Liver (tissue), 9 donors: ENCODE results near the gene PARP4. TPM values are rescaled to one million over a fixed set of nuclear protein-coding genes. Genes with fewer than 3 reads are reported as not detected.
"Not testable (repeated sequence)": the region's sequence is repeated elsewhere in the genome, so short reads cannot be mapped to it uniquely, and the experiment has no call there.

ENCODE experiments used
- DNase-seq: peaks from one replicate; pipeline ENCODE4 v3.0.0-alpha.2; 2017; ENCODE audit warnings: low spot score
- H3K27ac ChIP-seq, 2 donors: one replicate each; pipeline ENCODE4 v1.7.0; 2013; ENCODE audit warnings: inconsistent platforms in 2 of 2, low read length in 2 of 2, control low read depth in 1 of 2, low read depth in 1 of 2, mild to moderate bottlenecking in 1 of 2
- H3K27me3 ChIP-seq, 4 donors: one replicate each; pipeline versions ENCODE4 v1.6.1 to v1.7.0; 2013; ENCODE audit warnings: low read length in 3 of 4, inconsistent platforms in 1 of 4, mild to moderate bottlenecking in 1 of 4, moderate library complexity in 1 of 4; ENCODE audit not compliant: control insufficient read depth in 4 of 4, insufficient read depth in 4 of 4
- H3K36me3 ChIP-seq, 4 donors: one replicate each; pipeline versions ENCODE4 v1.6.1 to v1.7.0; 2013; ENCODE audit warnings: low read length in 3 of 4, mild to moderate bottlenecking in 3 of 4, low read depth in 1 of 4, moderate library complexity in 1 of 4; ENCODE audit not compliant: control insufficient read depth in 4 of 4, insufficient read depth in 3 of 4
- H3K4me1 ChIP-seq, 4 donors: one replicate each; pipeline versions ENCODE4 v1.6.1 to v1.7.0; 2013; ENCODE audit warnings: low read length in 3 of 4, mild to moderate bottlenecking in 3 of 4, moderate library complexity in 1 of 4; ENCODE audit not compliant: control insufficient read depth in 4 of 4, insufficient read depth in 4 of 4
- H3K4me3 ChIP-seq, 3 donors: one replicate each; pipeline versions ENCODE4 v1.6.1 to v1.7.0; 2013; ENCODE audit warnings: low read length in 3 of 3, control low read depth in 1 of 3, low read depth in 1 of 3, mild to moderate bottlenecking in 1 of 3
- H3K9ac ChIP-seq, 2 donors: one replicate each; pipeline ENCODE4 v1.7.0; 2013; ENCODE audit warnings: low read length in 2 of 2, mild to moderate bottlenecking in 2 of 2, moderate library complexity in 2 of 2, control low read depth in 1 of 2, low read depth in 1 of 2
- H3K9me3 ChIP-seq, 4 donors: one replicate each; pipeline versions ENCODE4 v1.6.1 to v1.7.0; 2013; ENCODE audit warnings: low read length in 3 of 4; ENCODE audit not compliant: control insufficient read depth in 4 of 4
- HNF4G ChIP-seq: IDR thresholded peaks from 2 replicates; pipeline ENCODE4 v1.6.1; 2016; ENCODE audit warnings: antibody characterized with exemption
- JUND ChIP-seq, 2 donors: IDR thresholded peaks; 2 replicates each; pipeline ENCODE4 v1.6.1; 2016; ENCODE audit warnings: antibody characterized with exemption in 2 of 2
- NR2F2 ChIP-seq: IDR thresholded peaks from 2 replicates; pipeline ENCODE4 v1.6.1; 2016; ENCODE audit warnings: antibody characterized with exemption
- RAD21 ChIP-seq, 2 donors: IDR thresholded peaks; 2 replicates each; pipeline ENCODE4 v1.6.1; 2016; ENCODE audit warnings: antibody characterized with exemption in 2 of 2, mild to moderate bottlenecking in 2 of 2
- RXRA ChIP-seq, 2 donors: IDR thresholded peaks; 2 replicates each; pipeline ENCODE4 v1.6.1; 2017 to 2018; ENCODE audit warnings: antibody characterized with exemption in 2 of 2, mild to moderate bottlenecking in 1 of 2
- SP1 ChIP-seq: IDR thresholded peaks from 2 replicates; pipeline ENCODE4 v1.6.1; 2018; ENCODE audit warnings: antibody characterized with exemption, mild to moderate bottlenecking
- TAF1 ChIP-seq: conservative IDR thresholded peaks from 2 replicates; pipeline ENCODE4 v1.6.1; 2016; ENCODE audit warnings: antibody characterized with exemption, mild to moderate bottlenecking
- WGBS: extraction: QIAGEN DNeasy Blood & Tissue Kit; methylation state at CpG from one replicate; pipeline ENCODE4 v1.1.7; 2013; 5-methylcytosine and 5-hydroxymethylcytosine counted together
- polyA plus RNA-seq, 2 donors: library from polyadenylated mRNA; stranded (reverse) in 1 of 2; unstranded in 1 of 2; fragments of 200-250 nt in 1 of 2; fragments of >200 nt in 1 of 2; fragmentation: Nextera tagmentation in 1 of 2; extraction: Ambion mirVana in 1 of 2; gene quantifications; one replicate each; pipeline versions ENCODE4 v1.2.1 to v1.2.3, GENCODE V29; 2013 to 2015
- total RNA-seq, 2 donors: library from RNA; depleted of rRNA; stranded (reverse); fragments of >200 nt; gene quantifications; one replicate each; pipeline ENCODE4 v1.2.3, GENCODE V29; 2014
- TF ChIP-seq, protein P1 (sequence below): IDR thresholded peaks from 2 replicates; pipeline ENCODE4 v1.6.1; 2016; ENCODE audit warnings: antibody characterized with exemption
- TF ChIP-seq, protein P2 (sequence below): fragments of 150-350 bp; IDR thresholded peaks from 2 replicates; pipeline ENCODE4 v1.5.1; 2017; ENCODE audit warnings: improper control_type of control experiment, low read depth, low read length; ENCODE audit not compliant: missing input control
- donor health status: healthy.
- donor health status: healthy.
- donor health status: healthy.
- donor health status: healthy.
- donor health status: healthy.

Gene PARP4
- total and polyA plus RNA-seq, 4 donors: 10.7 to 29.3 (median 17.7) TPM

DNA sequence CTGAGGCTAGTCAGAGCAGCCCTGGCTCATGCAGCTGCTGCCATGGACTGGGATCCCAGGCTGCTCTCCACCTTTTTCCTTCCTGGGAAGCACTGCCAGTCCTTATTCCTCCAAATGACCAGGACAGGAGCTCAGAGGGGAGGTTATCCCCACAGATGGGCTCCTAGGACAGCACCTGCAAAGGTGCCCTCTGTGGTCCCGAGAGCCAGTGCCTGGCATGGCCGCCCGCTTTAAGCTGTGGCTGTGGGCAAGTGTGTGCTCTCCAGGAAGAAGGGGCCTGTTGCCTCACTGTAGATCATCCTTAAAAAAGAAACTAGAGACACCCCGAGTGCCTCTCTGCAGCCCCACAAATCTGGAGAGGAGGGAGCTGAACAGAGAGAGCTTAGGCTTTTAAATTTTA, 119.6 kb downstream of the PARP4 start:
- no peaks in the 10 kb centered on the region for H3K4me1 ChIP-seq
- no peaks in the 10 kb centered on the region for H3K27me3 ChIP-seq
- no peaks in the 10 kb centered on the region for H3K36me3 ChIP-seq
- TF ChIP-seq NR2F2: no peak
- TF ChIP-seq RXRA (IDR thresholded peaks at IDR 0.05): no peak
- TF ChIP-seq, protein P1, sequence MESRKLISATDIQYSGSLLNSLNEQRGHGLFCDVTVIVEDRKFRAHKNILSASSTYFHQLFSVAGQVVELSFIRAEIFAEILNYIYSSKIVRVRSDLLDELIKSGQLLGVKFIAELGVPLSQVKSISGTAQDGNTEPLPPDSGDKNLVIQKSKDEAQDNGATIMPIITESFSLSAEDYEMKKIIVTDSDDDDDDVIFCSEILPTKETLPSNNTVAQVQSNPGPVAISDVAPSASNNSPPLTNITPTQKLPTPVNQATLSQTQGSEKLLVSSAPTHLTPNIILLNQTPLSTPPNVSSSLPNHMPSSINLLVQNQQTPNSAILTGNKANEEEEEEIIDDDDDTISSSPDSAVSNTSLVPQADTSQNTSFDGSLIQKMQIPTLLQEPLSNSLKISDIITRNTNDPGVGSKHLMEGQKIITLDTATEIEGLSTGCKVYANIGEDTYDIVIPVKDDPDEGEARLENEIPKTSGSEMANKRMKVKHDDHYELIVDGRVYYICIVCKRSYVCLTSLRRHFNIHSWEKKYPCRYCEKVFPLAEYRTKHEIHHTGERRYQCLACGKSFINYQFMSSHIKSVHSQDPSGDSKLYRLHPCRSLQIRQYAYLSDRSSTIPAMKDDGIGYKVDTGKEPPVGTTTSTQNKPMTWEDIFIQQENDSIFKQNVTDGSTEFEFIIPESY: no peak
- TF ChIP-seq, protein P2, sequence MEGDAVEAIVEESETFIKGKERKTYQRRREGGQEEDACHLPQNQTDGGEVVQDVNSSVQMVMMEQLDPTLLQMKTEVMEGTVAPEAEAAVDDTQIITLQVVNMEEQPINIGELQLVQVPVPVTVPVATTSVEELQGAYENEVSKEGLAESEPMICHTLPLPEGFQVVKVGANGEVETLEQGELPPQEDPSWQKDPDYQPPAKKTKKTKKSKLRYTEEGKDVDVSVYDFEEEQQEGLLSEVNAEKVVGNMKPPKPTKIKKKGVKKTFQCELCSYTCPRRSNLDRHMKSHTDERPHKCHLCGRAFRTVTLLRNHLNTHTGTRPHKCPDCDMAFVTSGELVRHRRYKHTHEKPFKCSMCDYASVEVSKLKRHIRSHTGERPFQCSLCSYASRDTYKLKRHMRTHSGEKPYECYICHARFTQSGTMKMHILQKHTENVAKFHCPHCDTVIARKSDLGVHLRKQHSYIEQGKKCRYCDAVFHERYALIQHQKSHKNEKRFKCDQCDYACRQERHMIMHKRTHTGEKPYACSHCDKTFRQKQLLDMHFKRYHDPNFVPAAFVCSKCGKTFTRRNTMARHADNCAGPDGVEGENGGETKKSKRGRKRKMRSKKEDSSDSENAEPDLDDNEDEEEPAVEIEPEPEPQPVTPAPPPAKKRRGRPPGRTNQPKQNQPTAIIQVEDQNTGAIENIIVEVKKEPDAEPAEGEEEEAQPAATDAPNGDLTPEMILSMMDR: no peak
- TF ChIP-seq HNF4G: no peak
- no peaks in the 10 kb centered on the region for H3K9me3 ChIP-seq
- no peak overlapping the region for H3K4me3 ChIP-seq
- no peak overlapping the region for H3K9ac ChIP-seq
- no peak overlapping the region for H3K27ac ChIP-seq
- WGBS: 86% methylated on average over 4 of the region's 4 CpGs
- no peak for DNase-seq

DNA sequence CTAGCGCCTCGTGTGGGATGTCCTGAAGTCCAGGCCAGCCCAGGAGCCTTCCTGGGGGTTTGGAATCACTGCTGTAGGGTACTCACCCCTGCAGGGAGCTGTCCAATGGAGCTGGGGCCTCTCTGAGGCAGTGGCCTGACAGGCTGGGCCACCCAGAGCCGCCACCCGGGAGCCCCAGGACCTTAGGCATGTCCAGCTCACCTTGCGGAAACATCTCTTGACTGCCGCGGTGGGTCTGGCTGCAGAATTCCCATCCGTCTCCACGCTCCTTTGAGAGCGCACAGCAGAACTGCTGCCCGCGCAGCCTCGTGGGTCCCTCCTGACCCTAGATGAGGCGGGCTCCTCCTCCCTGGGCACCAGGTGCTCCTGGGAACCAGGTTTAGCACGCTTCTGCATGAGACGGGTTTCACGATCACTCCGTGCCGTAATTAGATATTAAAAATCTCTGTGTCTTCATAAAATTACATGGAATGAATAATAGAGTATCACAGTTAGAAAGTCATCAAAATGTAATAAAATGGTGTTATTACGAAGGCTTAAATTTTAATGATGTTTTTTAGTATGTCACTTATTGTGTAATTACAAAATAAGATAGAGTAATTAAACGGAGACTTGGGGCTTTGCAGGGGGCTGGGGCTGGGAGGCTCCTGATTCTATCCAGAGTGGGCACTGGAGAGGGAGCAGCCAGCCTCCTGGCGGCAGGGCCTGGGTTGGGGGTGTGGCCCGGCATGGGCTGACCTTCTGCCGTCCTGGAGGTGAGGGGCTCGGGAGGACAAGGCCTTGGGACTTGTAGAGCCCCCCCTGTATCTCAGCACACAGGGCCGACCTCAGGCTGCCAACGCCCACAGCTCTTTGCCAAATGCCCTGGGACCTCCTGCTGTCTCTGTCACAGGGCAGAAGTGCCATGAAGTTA, 120.6 kb downstream of the PARP4 start:
- not testable (repeated sequence) for H3K27me3 ChIP-seq, H3K9ac ChIP-seq, H3K4me1 ChIP-seq, H3K27ac ChIP-seq, H3K36me3 ChIP-seq, DNase-seq, H3K9me3 ChIP-seq, H3K4me3 ChIP-seq
- 85% methylated on average over 25 of the region's 27 CpGs for WGBS

DNA sequence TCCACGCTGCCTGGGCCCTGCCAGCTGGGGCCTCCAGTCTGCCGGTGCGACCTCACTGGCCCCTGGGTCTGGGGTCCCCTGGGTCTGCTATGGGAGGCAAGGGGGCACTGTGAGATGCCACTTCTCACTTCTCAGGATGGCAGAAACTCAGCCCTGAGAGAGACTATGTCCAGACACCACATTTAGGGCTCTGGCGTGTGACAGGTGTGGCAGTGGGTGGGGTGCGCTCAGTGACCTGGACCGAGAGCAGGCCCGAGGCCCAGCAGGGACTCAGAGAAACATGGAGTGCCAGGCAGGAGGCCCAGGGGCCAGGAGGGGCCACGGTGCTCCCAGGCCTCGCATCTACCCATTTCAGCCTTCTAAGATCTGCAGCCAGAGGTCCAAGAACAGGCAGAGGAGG, 121.8 kb downstream of the PARP4 start:
- not testable (repeated sequence) for DNase-seq, H3K9me3 ChIP-seq, H3K27ac ChIP-seq, H3K9ac ChIP-seq, H3K27me3 ChIP-seq, H3K4me1 ChIP-seq, H3K36me3 ChIP-seq, H3K4me3 ChIP-seq
- WGBS: 87% methylated on average over 9 of the region's 9 CpGs

DNA sequence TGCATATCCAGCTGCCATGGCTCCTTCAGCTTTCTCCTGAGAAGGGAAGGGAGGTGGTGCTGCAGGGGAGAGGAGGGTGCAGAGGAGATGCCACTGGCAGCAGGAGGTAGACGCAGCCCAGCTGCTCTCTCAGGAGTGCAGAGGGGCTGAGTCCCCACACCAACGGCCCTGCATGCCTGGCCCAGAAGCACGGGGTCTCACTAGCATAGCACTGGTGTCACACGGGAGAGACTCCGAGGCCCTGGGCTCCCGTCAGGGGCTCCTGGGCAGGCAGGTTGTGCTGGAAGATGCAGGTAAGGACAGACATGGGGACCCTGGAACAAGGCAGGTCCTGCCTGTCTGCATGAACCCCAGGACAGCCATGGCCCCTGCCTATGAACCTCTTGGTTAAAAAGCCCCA, 123.1 kb downstream of the PARP4 start:
- WGBS: 73% methylated on average over 6 of the region's 6 CpGs
- H3K27ac ChIP-seq: no peak overlapping the region
- no peaks in the 10 kb centered on the region for H3K27me3 ChIP-seq
- TF ChIP-seq TAF1 (no peak), JUND (IDR thresholded peaks at IDR 0.05) (no peak), RAD21 (IDR thresholded peaks at IDR 0.05) (no peak), SP1 (no peak)
- H3K4me1 ChIP-seq: no peaks in the 10 kb centered on the region
- H3K9ac ChIP-seq: no peak overlapping the region
- no peak for DNase-seq
- no peaks in the 10 kb centered on the region for H3K9me3 ChIP-seq
- H3K36me3 ChIP-seq: no peaks in the 10 kb centered on the region
- H3K4me3 ChIP-seq: no peak overlapping the region

DNA sequence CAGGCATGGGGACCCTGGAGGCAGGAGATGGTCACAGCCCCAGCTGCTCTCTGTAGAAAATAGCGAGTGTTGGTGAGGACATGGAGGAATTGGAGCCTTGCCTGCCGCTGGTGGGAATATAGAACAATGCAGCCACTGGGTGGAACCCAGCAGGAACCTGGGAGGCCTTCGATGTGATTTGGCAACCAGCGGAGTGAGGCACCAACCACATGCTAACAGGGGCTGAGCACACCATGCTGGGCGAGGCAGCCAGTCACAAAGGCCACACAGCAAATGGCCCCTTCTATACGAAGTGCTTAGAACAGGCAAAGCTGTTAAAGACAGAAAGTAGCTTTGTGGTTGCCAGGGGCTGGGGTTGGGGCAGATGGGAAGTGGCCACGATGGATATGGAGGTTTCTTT, 123.8 kb downstream of the PARP4 start:
- not testable (repeated sequence) for H3K4me1 ChIP-seq, H3K9me3 ChIP-seq, H3K27ac ChIP-seq, H3K27me3 ChIP-seq, H3K9ac ChIP-seq, H3K36me3 ChIP-seq, DNase-seq, H3K4me3 ChIP-seq
- 70% methylated on average over 7 of the region's 7 CpGs for WGBS
